ENCODE results near the gene NTMT2. TPM values are rescaled to one million over a fixed set of nuclear protein-coding genes. Genes with fewer than 3 reads are reported as not detected.

Gene NTMT2
- polyA plus RNA-seq, 4 donors = 0.18 TPM; not detected in 3

- DNase-seq (ENCODE audit: low read depth in 4 of 4, low spot score in 2 of 4) = no peak
Measured at GRCh38 chr1:170203693-170204092, 57.9 kb downstream of the NTMT2 start.

GRCh38 chr1:170204121-170204520, 58.4 kb downstream of the NTMT2 start:
- DNase-seq (ENCODE audit: low read depth in 4 of 4, low spot score in 2 of 4) = peak in 1 of 4 donors; percentile 13

GRCh38 chr1:170205301-170205700, 59.5 kb downstream of the NTMT2 start:
- no peak for DNase-seq (ENCODE audit: low read depth in 4 of 4, low spot score in 2 of 4)

- DNase-seq (ENCODE audit: low read depth in 4 of 4, low spot score in 2 of 4) = no peak
Measured at GRCh38 chr1:170209125-170209524, 63.4 kb downstream of the NTMT2 start.

GRCh38 chr1:170210142-170210541, 64.4 kb downstream of the NTMT2 start:
- DNase-seq (ENCODE audit: low read depth in 4 of 4, low spot score in 2 of 4) = no peak

GRCh38 chr1:170213596-170213995, 67.8 kb downstream of the NTMT2 start:
- DNase-seq (ENCODE audit: low read depth in 4 of 4, low spot score in 2 of 4) = no peak

GRCh38 chr1:170214117-170215032, 68.6 kb downstream of the NTMT2 start:
- no peak for DNase-seq (ENCODE audit: low read depth in 4 of 4, low spot score in 2 of 4)

- DNase-seq (ENCODE audit: low read depth in 4 of 4, low spot score in 2 of 4) = no peak
Measured at GRCh38 chr1:170215072-170215885, 69.5 kb downstream of the NTMT2 start.

- no peak for DNase-seq (ENCODE audit: low read depth in 4 of 4, low spot score in 2 of 4)
Measured at GRCh38 chr1:170217517-170218256, 71.9 kb downstream of the NTMT2 start.

GRCh38 chr1:170218257-170218650, 72.5 kb downstream of the NTMT2 start:
- no peak for DNase-seq (ENCODE audit: low read depth in 4 of 4, low spot score in 2 of 4)

Other genes starting within 250 kb of the NTMT2 start
- gene KIFAP3, start 71.3 kb upstream of the NTMT2 start, polyA plus RNA-seq (ENCODE audit: insufficient read length in 4 of 4) = 10 to 100 TPM; 36.7 to 51.5 (median 41.8) TPM

Measured in left renal cortex interstitium (tissue), 4 donors.